ENCODE results near the gene ZNF664. TPM values are rescaled to one million over a fixed set of nuclear protein-coding genes. Genes with fewer than 3 reads are reported as not detected.

Gene ZNF664
- total and polyA plus RNA-seq, 9 of the 15 experiments (the other 6 are each of a cell fraction or from before 2014, with no cell fraction given): 3.3 to 101 (median 63.6) TPM

- H3K27me3 ChIP-seq (ENCODE audit: control insufficient read depth in 2 of 2, insufficient read depth in 2 of 2, low read length in 2 of 2): peaks cover 58 to 93% of the 10 kb centered on the region in 2 experiments
- H3K4me3 ChIP-seq: no peak overlapping the region
- DNase-seq (ENCODE audit: extremely low read depth in 1 of 4, low spot score in 3 of 4) (no peak), ATAC-seq (no peak), FAIRE-seq (no peak)
- no peaks in the 10 kb centered on the region for H3K9me3 ChIP-seq (replicated peaks; ENCODE audit: control insufficient read depth, insufficient read depth, low read depth, low read length)
- 21% methylated on average over 7 of the region's 7 CpGs for WGBS (ENCODE audit: insufficient coverage, low coverage, missing lambda C conversion rate)
- no peaks in the 10 kb centered on the region for H3K79me2 ChIP-seq (ENCODE audit: control insufficient read depth, insufficient read depth, low read length)
- H2AFZ ChIP-seq (ENCODE audit: low read depth, low read length): no peak overlapping the region
- no peak overlapping the region for H3K9ac ChIP-seq (ENCODE audit: insufficient read depth in 1 of 2, low read depth in 2 of 2, low read length in 2 of 2)
- POLR2A ChIA-PET: interaction anchor here (1.1 kb wide), 1 partner anchor 10 kb away, joined by 3 read pairs; no protein-coding TSS in a partner anchor
- 0 out of 2 replicates have a peak, but pooled peaks cover 4% of the 10 kb centered on the region for H4K20me1 ChIP-seq (replicated peaks; ENCODE audit: control insufficient read depth, insufficient read depth, low read length)
- intact Hi-C loops (cut with micrococcal nuclease) (loop anchor here (5.0 kb wide), 1 partner anchor 127 kb away; no protein-coding TSS in a partner anchor), in situ Hi-C loops (cut with MboI) (no loop called here)
- BruUV-seq (replicated peaks): no TSS peak
- no peaks in the 10 kb centered on the region for H3K9me1 ChIP-seq (ENCODE audit: control insufficient read depth, insufficient read depth, low read length)
- no peaks in the 10 kb centered on the region for H3K36me3 ChIP-seq (ENCODE audit: control insufficient read depth, insufficient read depth, low read length)
- H3K4me1 ChIP-seq (replicated peaks in 1 of 2; ENCODE audit: control insufficient read depth in 2 of 2, insufficient read depth in 2 of 2, low read length in 2 of 2): peaks cover 0 to 4% of the 10 kb centered on the region in 2 experiments; a peak in 2 of 5 replicates
- no peak overlapping the region for H3K4me2 ChIP-seq (ENCODE audit: insufficient read depth, low read length)
- TF ChIP-seq ILF3 (IDR thresholded peaks at IDR 0.05; ENCODE audit: borderline replicate concordance) (no peak), RBM17 (IDR thresholded peaks at IDR 0.05; ENCODE audit: borderline replicate concordance, low read depth, low read length) (no peak), NR2C1 (IDR thresholded peaks at IDR 0.05) (peak; percentile 42), NR2C1 (tag; IDR thresholded peaks at IDR 0.05) (peak; percentile 46; the same call in 1 of the 2 replicates), NR2C2 (CRISPR knock-in tag; IDR thresholded peaks at IDR 0.05) (no peak), NR2C2 (tag; IDR thresholded peaks at IDR 0.05) (peak; percentile 62)
- H3K27ac ChIP-seq (ENCODE audit: extremely low read depth, low read depth, low read length): no peak overlapping the region
- CTCF ChIA-PET (ENCODE audit: low intra/inter-chr PET ratio): no interaction called here
Measured at GRCh38 chr12:123928897-123929296, 44.1 kb upstream of the ZNF664 start.
